Fibroblast of the conjunctiva (primary cell): Measurements from ENCODE around the gene PPAN.
A peak's percentile ranks its signal among the peaks of the same experiment; 100 is the strongest.

Source experiments
- DNase-seq: peaks from one replicate; pipeline ENCODE4 v3.0.0-alpha.2; 2010; ENCODE audit warnings: low read depth

Gene PPAN

GRCh38 chr19:10092648-10093294, 13.4 kb upstream of the PPAN start:
- no peak for DNase-seq

DNA sequence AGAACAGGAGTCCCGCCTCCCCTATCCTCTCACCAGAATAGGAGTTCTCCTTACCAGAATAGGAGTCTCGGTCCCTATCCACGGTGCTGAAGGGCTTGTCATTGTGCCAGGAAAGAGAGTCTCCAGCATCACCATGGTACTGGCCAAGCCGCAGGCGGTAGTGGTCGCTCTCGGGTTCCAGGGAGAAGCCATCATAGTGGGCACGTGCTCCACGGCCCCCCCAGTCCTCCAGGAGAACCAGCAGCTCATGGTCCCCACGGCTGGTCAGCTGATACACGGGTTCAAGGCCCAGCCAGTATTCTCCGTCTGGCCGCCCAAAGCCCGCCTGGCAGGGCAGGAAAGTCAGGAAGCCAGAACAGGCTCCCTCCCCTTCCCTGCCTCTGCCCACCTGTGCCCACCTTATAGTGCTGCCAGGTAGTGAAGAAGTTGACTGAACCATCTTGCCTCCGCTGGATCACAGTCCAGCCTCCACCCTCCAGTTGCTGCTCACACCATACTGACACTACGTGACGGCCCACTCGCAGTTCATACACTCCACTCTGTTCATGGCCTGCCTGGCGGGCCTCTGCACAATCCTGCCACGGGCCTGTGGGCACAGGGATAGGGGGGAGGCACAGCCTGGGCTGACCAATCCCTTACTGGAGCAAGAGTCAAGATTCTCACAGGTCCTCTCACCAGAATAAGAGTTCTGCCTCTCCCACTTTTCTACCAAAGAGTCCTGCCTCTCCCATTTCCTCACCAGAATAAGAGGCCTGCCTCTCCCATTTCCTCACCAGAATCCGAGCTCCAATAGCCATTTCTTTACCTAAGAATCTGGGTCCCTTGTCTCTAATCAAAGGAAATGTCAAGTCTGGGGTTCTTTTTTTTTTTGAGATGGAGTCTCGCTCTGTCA, 12.6 kb upstream of the PPAN start:
- DNase-seq = no peak

DNA sequence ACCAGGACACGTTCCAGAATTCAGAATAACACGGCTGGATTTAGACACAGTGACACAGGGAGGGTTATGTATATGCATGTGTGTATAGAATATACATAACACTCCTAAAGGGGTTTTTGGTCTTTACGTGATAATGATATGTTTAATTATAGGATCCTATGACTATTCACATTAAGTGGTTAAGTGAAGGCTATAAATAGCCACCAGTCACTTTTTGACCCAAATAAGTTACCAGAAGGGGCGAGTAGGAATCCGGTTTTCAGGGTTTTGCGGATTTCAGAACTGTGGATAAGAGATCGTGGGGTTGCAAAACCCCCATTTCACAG, 10.6 kb upstream of the PPAN start:
- DNase-seq = no peak

- peak; percentile 79 for DNase-seq
These were observed 10.1 kb upstream of the PPAN start for GRCh38 chr19:10095948-10096614.

GRCh38 chr19:10096615-10096963, 9.6 kb upstream of the PPAN start:
- no peak for DNase-seq

DNA sequence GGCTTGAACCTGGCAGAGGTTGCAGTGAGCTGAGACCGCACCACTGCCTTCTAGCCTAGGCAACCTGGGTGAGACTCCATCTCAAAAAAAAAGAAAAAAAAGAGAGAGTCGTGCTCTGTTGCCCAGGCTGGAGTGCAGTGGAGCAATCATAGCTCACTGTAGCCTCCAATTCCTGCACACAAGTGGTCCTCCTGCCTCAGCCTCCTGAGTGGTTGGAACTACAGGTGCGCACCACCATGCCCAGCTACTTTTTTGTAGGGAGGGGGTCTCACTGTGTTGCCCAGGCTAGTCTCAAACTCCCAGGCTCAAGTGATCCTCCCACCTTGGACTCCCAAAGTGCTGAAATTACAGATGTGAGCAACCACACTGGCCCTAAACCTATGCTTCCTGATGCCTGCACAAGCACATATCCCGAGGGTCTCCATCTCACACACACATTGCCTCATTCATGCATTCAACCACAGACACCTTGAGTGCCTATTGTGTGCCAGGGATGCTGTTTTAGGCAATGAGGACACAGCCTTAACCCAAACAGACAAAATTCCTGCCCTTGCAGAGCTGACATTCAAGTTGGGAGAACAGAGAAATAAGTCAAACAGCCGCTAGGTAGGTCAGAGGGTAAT, 5.9 kb upstream of the PPAN start:
- no peak for DNase-seq

DNA sequence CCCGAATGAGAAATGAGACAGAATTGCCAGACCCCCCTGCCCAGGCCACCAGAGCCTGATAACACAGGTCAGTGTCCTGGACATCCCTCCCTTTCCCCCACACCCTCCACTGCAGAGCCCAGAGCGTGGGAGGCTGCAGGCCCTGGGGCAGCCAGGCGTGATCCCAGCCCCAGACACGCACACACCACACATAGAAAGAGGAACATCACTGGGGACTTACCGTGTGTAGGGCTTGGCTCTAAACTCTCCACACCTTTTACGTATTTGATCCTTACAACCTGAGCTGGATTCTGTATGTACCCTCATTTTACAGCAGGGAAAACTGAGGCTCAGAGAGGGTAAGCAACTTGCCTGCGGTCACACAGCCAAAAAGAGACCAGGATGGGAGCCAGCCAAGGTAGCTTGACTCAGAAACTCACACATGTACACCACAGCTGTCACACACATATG, 3.4 kb upstream of the PPAN start:
- no peak for DNase-seq

DNA sequence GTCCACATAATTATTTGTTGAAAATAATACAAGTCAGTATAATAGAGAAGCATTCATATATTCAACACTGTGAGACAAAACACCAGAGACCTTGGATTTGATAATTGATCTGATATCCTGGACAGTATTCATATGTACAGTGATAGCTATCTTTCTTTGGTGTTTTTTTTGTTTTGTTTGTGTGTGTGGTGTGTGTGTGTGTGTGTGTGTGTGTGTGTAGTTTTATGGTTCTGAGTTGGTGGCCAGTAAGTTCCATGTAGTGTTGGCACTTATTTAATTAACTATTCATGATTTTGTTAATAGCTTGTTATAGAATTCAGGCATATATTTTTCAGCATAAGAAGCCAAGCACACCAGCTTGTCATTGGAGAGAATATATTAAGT, 2.0 kb upstream of the PPAN start:
- DNase-seq = no peak

DNA sequence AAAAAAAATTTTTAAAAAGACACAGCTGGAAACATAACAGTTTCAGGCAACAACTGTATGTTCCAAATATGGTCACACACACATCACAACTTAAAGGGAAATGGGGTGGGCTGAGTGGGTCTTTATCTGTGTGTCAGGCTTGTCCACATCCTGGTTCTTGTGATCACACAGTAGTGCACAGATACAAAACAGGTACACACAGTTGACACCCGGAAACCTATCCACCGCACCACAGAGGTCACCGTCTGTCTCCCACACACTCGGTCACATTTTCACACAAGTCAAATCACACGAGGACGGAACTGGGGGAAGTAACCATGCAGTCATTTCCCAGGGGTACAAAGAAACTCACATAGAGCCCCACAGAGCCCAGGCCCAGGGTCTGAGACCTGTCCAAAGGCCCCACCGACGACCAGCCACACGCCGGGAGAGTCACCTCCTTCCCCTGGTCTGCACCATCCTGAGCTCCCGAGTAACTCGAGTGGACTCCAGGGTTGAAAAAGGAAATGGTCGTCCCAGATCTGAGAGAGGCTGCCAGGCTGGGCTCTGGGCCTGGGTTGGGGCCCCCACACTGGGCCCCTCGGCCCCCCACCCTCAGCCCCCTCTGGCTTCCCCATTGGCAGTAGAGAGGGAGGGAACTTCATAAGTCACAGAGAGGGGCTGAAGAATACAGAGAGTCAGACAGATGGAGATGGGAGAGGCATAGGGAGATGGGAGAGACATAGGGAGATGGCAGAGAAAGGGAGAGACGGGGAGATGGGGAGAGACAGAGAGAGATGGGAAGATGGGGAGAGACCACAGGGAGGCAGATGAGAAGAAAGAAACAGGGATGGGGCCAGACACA, 1.3 kb upstream of the PPAN start:
- no peak for DNase-seq

- DNase-seq = no peak
These were observed 558 bp upstream of the PPAN start for GRCh38 chr19:10105509-10106099.

- no peak for DNase-seq
These were observed 1.1 kb downstream of the PPAN start for GRCh38 chr19:10107254-10107653.

DNA sequence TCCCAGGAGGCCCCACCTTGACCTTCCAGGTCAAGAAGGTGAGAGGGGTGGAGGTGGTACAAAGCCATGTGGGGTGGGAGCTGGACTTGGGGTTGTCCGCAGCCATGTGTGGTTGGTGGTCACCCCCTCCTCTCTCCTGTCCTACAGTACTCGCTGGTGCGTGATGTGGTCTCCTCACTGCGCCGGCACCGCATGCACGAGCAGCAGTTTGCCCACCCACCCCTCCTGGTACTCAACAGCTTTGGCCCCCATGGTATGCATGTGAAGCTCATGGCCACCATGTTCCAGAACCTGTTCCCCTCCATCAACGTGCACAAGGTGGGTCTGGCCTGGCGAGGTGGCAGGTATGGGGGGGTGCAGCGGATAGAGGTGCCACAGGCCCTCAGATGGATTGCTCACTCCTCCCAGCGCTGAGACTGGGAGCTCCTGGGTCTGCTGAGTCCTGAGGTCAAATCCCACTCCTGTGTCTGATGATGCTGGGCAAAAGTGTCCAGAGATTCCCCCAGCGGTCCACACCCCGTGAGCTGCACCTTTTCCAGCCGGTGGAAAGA, 1.7 kb downstream of the PPAN start:
- no peak for DNase-seq

DNA sequence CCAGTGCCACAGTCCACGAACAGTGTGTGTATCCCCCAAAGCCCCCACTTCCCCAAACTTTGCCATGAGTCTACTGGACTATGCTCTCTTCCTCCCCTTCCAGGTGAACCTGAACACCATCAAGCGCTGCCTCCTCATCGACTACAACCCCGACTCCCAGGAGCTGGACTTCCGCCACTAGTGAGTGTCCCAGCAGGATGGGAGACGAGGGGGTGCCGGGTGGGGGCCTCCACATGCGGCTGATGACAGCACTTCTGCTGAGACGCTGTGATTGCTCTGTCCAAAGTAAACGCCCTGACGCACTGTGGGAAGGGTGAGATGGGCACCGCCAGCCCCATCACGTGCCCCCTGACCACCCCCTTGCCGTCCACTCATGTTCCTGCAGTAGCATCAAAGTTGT, 3.4 kb downstream of the PPAN start:
- no peak for DNase-seq

DNA sequence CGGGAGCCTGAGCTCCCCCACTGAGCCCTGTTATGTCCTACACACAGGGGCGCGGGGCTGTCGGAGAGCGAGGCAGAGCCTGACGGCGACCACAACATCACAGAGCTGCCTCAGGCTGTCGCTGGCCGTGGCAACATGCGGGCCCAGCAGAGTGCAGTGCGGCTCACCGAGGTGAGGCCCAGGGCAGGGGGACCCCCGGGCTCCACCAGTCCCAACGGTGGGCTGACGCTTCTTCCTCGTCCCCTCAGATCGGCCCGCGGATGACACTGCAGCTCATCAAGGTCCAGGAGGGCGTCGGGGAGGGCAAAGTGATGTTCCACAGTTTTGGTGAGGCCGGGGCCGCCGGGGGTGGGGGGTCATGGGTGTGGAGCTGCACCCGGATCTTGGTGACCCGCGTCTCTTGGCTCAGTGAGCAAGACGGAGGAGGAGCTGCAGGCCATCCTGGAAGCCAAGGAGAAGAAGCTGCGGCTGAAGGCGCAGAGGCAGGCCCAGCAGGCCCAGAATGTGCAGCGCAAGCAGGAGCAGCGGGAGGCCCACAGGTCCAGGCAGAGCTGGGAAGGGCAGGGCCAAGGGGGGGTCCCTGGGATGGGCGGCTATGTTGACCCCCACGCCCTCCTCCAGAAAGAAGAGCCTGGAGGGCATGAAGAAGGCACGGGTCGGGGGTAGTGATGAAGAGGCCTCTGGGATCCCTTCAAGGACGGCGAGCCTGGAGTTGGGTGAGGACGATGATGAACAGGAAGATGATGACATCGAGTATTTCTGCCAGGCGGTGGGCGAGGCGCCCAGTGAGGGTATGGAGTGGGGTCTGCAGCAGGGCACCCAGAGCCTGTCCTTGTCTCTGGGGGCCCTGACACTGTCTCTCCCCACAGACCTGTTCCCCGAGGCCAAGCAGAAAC, 4.2 kb downstream of the PPAN start:
- no peak for DNase-seq

GRCh38 chr19:10110972-10111317, 4.8 kb downstream of the PPAN start:
- DNase-seq = no peak

GRCh38 chr19:10111405-10111811, 5.2 kb downstream of the PPAN start, which contains the start of gene P2RY11:
TSS of gene P2RY11 (plus strand) at chr19:10111693. CDS start at chr19:10111722, 29 bp downstream.
- DNase-seq = no peak

DNA sequence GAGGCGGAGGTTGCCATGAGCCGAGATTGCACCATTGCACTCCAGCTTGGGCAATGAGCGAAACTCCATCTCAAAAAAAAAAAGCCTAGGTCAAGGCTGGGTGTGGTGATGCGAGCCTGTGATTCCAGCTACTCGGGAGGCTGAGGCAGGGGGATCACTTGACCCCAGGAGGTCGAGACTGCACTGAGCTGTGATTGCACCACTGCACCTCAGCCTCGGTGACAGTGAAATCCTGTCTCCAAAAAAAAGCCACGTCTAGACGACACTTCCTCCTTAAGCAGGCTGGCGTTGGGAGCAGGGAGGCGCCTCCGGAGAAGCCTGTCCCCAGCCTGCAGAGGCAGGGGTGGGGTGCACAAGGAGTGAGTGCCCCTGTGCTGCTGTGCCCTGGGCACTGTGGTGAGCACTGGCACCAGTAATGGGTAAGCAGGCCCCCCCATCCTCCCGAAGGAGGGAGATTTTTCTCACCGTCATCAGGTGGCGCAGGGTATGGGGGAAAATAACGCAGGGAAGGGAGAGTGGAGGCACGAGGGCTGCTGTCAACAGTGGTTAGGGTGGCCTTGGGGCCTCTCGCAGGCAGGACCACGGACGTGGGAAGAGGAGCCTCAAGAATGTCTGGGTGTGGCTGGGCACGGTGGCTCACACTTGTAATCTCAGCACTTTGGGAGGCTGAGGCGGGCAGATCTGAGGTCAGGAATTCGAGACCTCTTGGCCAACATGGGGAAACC, 6.0 kb downstream of the PPAN start:
- no peak for DNase-seq

DNA sequence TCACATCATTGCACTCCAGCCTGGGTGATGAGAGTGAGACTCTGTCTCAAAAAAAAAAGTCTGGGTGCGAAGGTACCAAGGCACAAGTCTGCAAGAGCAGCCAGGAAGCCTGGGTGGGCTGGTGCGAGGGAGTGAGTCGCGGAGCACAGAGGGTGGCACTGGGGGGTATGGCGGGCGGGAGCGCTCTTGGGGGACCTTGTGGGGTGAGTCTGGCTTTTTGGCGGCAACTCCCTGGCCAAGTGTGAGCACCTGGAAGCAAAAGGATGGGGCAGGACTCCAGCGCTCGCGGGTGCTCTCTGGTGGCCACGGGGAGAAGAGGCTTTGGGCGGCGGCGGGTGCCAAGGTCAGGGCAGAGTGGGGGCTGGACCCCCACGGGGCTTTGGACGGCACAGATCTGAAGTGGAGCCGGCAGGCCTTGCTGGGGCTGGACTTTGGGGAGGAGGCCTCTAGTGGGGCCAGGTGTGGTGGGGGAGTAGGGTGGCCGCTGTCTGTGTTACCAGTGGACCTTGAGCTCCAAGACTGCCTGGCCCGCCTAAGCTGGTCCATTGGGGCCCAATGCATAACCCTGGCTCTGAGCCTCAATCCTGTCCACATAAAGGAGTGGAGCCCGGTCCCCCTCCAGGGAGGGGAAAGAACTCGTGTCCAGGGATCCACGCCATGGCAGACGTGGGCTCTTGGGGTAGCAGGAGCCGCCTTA, 6.9 kb downstream of the PPAN start:
- DNase-seq = no peak

- no peak for DNase-seq
These were observed 7.4 kb downstream of the PPAN start for GRCh38 chr19:10113592-10113963.
